CD14-positive monocyte (primary cell): Measurements from ENCODE around the gene WDR4. TPM values are rescaled to one million over a fixed set of nuclear protein-coding genes. Genes with fewer than 3 reads are reported as not detected.
"Not testable (repeated sequence)": the region's sequence is repeated elsewhere in the genome, so short reads cannot be mapped to it uniquely, and the experiment has no call there.

ENCODE experiments used
- DNase-seq, 3 donors: peaks; one replicate each; pipeline ENCODE4 v3.0.0-alpha.2; 2011 to 2022
- H2AFZ ChIP-seq: 2 replicates; pipeline ENCODE4 v1.6.0; 2012; ENCODE audit warnings: mild to moderate bottlenecking, low read depth, low read length, inconsistent platforms; ENCODE audit not compliant: insufficient read depth, poor library complexity, severe bottlenecking
- H3K27ac ChIP-seq, 2 donors: 1 replicate in 1 of 2; 2 replicates in 1 of 2; pipeline ENCODE4 v1.5.1; 2012 to 2013; ENCODE audit warnings: low read length in 2 of 2, control low read depth in 1 of 2, inconsistent platforms in 1 of 2, low read depth in 1 of 2, mild to moderate bottlenecking in 1 of 2
- H3K27me3 ChIP-seq, 2 donors: one replicate each; pipeline versions ENCODE4 v1.6.0 to v1.6.1; 2011 to 2013; ENCODE audit warnings: low read length in 2 of 2; ENCODE audit not compliant: control insufficient read depth in 2 of 2, insufficient read depth in 2 of 2
- H3K36me3 ChIP-seq, 2 donors: replicated peaks in 1 of 2; 1 replicate in 1 of 2; 2 replicates in 1 of 2; pipeline versions ENCODE4 v1.5.1 to v1.6.1; 2012 to 2013; ENCODE audit warnings: low read length in 2 of 2, control low read depth in 1 of 2, inconsistent platforms in 1 of 2, mild to moderate bottlenecking in 1 of 2; ENCODE audit not compliant: insufficient read depth in 2 of 2, control insufficient read depth in 1 of 2
- H3K4me1 ChIP-seq, 2 donors: 1 replicate in 1 of 2; 2 replicates in 1 of 2; pipeline versions ENCODE4 v1.5.1 to v1.6.1; 2012 to 2013; ENCODE audit warnings: low read length in 2 of 2, control low read depth in 1 of 2, inconsistent platforms in 1 of 2, mild to moderate bottlenecking in 1 of 2, moderate library complexity in 1 of 2; ENCODE audit not compliant: insufficient read depth in 2 of 2, control insufficient read depth in 1 of 2
- H3K4me2 ChIP-seq: replicated peaks from 2 replicates; pipeline ENCODE3; 2012; ENCODE audit warnings: low read length, moderate library complexity, mild to moderate bottlenecking; ENCODE audit not compliant: poor library complexity, severe bottlenecking; ENCODE audit errors: extremely low read depth
- H3K4me3 ChIP-seq, 3 experiments: fragments of 200-600 bp in 1 of 3; sonication (generic) in 1 of 3; replicated peaks in 1 of 3; 1 replicate in 2 of 3; 2 replicates in 1 of 3; pipeline ENCODE4 v1.5.1; 2011 to 2013; ENCODE audit warnings: low read length in 3 of 3, mild to moderate bottlenecking in 3 of 3, control low read depth in 2 of 3, low read depth in 2 of 3, inconsistent platforms in 1 of 3, moderate library complexity in 1 of 3
- H3K79me2 ChIP-seq: 2 replicates; pipeline ENCODE4 v1.6.0; 2012; ENCODE audit warnings: mild to moderate bottlenecking, control low read depth, inconsistent platforms, low read length, moderate library complexity; ENCODE audit not compliant: insufficient read depth
- H3K9ac ChIP-seq: 2 replicates; pipeline ENCODE4 v1.6.0; 2017; ENCODE audit warnings: low read length, mild to moderate bottlenecking; ENCODE audit not compliant: insufficient read depth, poor library complexity, severe bottlenecking
- H3K9me3 ChIP-seq, 2 donors: replicated peaks in 1 of 2; 1 replicate in 1 of 2; 2 replicates in 1 of 2; pipeline versions ENCODE4 v1.5.1 to v1.6.1; 2012 to 2013; ENCODE audit warnings: low read length in 2 of 2, control low read depth in 1 of 2; ENCODE audit not compliant: control insufficient read depth in 1 of 2, insufficient read depth in 1 of 2
- H4K20me1 ChIP-seq: 2 replicates; pipeline ENCODE4 v1.6.0; 2012; ENCODE audit warnings: mild to moderate bottlenecking, low read length, control low read depth, moderate library complexity; ENCODE audit not compliant: insufficient read depth
- H3K27ac Mint-ChIP-seq, 7 donors: one replicate each; pipeline ENCODE4 v1.8.0; 2020; ENCODE audit warnings: mild to moderate bottlenecking in 7 of 7, mixed read lengths in 7 of 7, moderate library complexity in 6 of 7, inconsistent platforms in 2 of 7
- H3K27me3 Mint-ChIP-seq, 3 donors: one replicate each; pipeline ENCODE4 v1.8.0; 2021 to 2022; ENCODE audit warnings: low read depth in 3 of 3, mild to moderate bottlenecking in 3 of 3, mixed read lengths in 3 of 3, moderate library complexity in 3 of 3, inconsistent platforms in 1 of 3
- H3K36me3 Mint-ChIP-seq, 2 donors: one replicate each; pipeline ENCODE4 v1.8.0; 2020; ENCODE audit warnings: mixed read lengths in 2 of 2, inconsistent platforms in 1 of 2, mild to moderate bottlenecking in 1 of 2
- H3K4me1 Mint-ChIP-seq: one replicate; pipeline ENCODE4 v1.8.0; 2020; ENCODE audit warnings: mild to moderate bottlenecking, mixed read lengths
- H3K4me3 Mint-ChIP-seq, 2 donors: one replicate each; pipeline ENCODE4 v1.8.0; 2020; ENCODE audit warnings: mild to moderate bottlenecking in 2 of 2, mixed read lengths in 2 of 2, moderate library complexity in 1 of 2
- H3K9me3 Mint-ChIP-seq, 7 donors: one replicate each; pipeline ENCODE4 v1.8.0; 2020 to 2022; ENCODE audit warnings: mixed read lengths in 7 of 7, mild to moderate bottlenecking in 6 of 7, moderate library complexity in 6 of 7, inconsistent platforms in 2 of 7
- CTCF ChIP-seq: fragments of 200-600 bp; IDR thresholded peaks from one replicate; pipeline ENCODE4 v1.8.0; 2022; ENCODE audit warnings: antibody characterized with exemption, mild to moderate bottlenecking
- WGBS: methylation state at CpG from one replicate; pipeline ENCODE4 v1.1.5; 2013; ENCODE audit warnings: missing lambda C conversion rate; ENCODE audit not compliant: insufficient coverage; 5-methylcytosine and 5-hydroxymethylcytosine counted together
- intact Hi-C, 2 donors: fragments of 100-400 bp; cut with micrococcal nuclease; formaldehyde crosslinking; loops; one replicate each; pipeline versions ENCODE4 v1.15.0 to v1.15.1; 2023
- polyA minus RNA-seq: library from RNA; depleted of rRNA, polyadenylated mRNA; stranded (reverse); fragments of >200 nt; gene quantifications from 2 replicates; pipeline ENCODE4 v1.2.3, GENCODE V29; 2012
- polyA plus RNA-seq, 3 donors: library from polyadenylated mRNA; depleted of rRNA in 1 of 3; unstranded in 2 of 3; stranded (reverse) in 1 of 3; fragments of 300-500 nt in 2 of 3; fragments of >200 nt in 1 of 3; fragmentation: Illumina TruSeq in 2 of 3; gene quantifications; 1 replicate in 2 of 3; 2 replicates in 1 of 3; pipeline ENCODE4 v1.2.3, GENCODE V29; 2012 to 2021
- total RNA-seq, 12 experiments: library from RNA in 1 of 12; stranded (reverse) in 1 of 12; fragments of 120-200 nt in 1 of 12; gene quantifications; one replicate each; pipeline ENCODE4 v1.2.4 and lab custom pipeline; 2013 to 2026; ENCODE audit warnings: mixed read lengths in 6 of 12, inconsistent platforms in 1 of 12

WDR4 gene
- total RNA-seq (2013), result 3.2 TPM
- 1 to 10 TPM; 2.9 to 7.0 (median 3.6) TPM for polyA plus RNA-seq
- 8.5 and 9.7 TPM in 2 replicates for polyA minus RNA-seq
- total RNA-seq (lab: John Stamatoyannopoulos, UW), result 2.8 to 6.5 (median 4.1) reads per million in 11 experiments

GRCh38 chr21:42878993-42879787 is at the start of gene WDR4:
TSS of gene WDR4 (minus strand) at chr21:42879539. CDS start at chr21:42879495, 44 bp downstream.
- Histone ChIP-seq H2AFZ (peak within 1 kb of the TSS; percentile 87), H3K27ac (peak within 1 kb of the TSS; percentile 84 to 86), H3K9me3 (no peaks in the 10 kb centered on the region), H4K20me1 (no peaks in the 10 kb centered on the region), H3K4me1 (peaks cover 17 to 20% of the 10 kb centered on the region in 2 donors), H3K36me3 (peaks cover 15 to 25% of the 10 kb centered on the region in 2 donors), H3K79me2 (peaks cover 30% of the 10 kb centered on the region), H3K27me3 (no peaks in the 10 kb centered on the region), H3K4me3 (peak within 1 kb of the TSS; percentile 87 to 89 (median 89)), H3K4me2 (peak within 1 kb of the TSS; percentile 91), H3K9ac (peak within 1 kb of the TSS; percentile 83)
- no peak for TF ChIP-seq CTCF
- peaks cover 20% of the 10 kb centered on the region for H3K4me1 Mint-ChIP-seq
- peak within 1 kb of the TSS; percentile 86 to 98 for H3K4me3 Mint-ChIP-seq
- DNase-seq, result peak; percentile 93 to 98 (median 96)
- WGBS, result under 1% methylated on average over 80 of the region's 80 CpGs
- intact Hi-C loops, result loop anchor here (1.0 to 5.0 kb wide), 2 partner anchors 14 to 93 kb away; partner anchors contain the start of genes NDUFV3 (in 2 of the 2) and PKNOX1 (in 2 of the 2)
- peaks cover 0 to 2% (median 1%) of the 10 kb centered on the region in 3 donors for H3K27me3 Mint-ChIP-seq
- H3K27ac Mint-ChIP-seq, result peak within 1 kb of the TSS; percentile 94 to 97 (median 95)
- peaks cover 17 to 27% of the 10 kb centered on the region in 2 donors for H3K36me3 Mint-ChIP-seq
- H3K9me3 Mint-ChIP-seq, result no peaks in the 10 kb centered on the region

DNA sequence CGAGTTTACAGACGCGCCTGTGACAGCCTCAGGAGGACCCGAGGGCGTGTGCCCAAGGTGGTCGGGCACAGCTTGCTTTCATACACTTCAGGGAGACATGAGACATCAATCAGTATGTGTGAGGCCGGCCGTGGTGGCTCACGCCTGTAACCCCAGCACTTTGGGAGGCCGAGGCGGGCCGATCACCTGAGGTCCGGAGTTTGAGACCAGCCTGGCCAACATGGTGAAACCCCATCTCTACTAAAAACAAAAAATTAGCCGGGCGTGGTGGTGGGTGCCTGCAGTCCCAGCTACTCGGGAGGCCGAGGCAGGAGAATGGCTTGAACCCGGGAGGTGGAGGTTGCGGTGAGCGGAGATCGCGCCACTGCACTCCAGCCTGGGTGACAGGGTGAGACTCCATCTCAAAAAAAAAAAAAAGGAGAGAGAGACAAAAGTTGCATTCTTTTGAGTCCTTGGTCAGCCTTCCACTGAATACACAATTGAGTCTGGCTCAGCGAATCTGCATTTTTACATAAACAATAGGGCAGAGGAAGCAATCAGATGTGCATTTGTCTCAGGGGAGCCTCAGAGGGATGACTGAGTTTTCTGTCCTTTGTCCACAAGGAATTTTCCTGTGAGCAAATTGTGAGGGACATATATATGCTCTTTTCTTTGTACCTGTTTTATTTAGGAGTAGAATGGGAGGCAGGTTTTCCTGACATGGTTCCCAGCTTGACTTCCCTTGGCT is 48.3 kb upstream of the WDR4 start:
- not testable (repeated sequence) for DNase-seq, H3K79me2 ChIP-seq, H3K9ac ChIP-seq, H3K4me1 ChIP-seq, H3K4me2 ChIP-seq, H3K27me3 ChIP-seq, H3K36me3 ChIP-seq, H3K36me3 Mint-ChIP-seq, H2AFZ ChIP-seq, H4K20me1 ChIP-seq, H3K9me3 ChIP-seq, H3K4me3 ChIP-seq, H3K27me3 Mint-ChIP-seq, H3K27ac ChIP-seq, H3K9me3 Mint-ChIP-seq, H3K4me3 Mint-ChIP-seq
- WGBS, result 94% methylated on average over 18 of the region's 23 CpGs
- Mint-ChIP-seq H3K4me1 (peaks cover 13% of the 10 kb centered on the region), H3K27ac (peak overlapping the region in 1 of 7 donors; percentile 22)
- intact Hi-C loops, result loop anchor here in 1 of 2 donors (10.0 kb wide), 1 partner anchor 717 kb away; no protein-coding TSS in a partner anchor
